Tibial artery (tissue), 4 donors: ENCODE measurements around the gene TEAD4.

Experiments used
- DNase-seq, 2 donors: peaks; one replicate each; pipeline ENCODE4 v3.0.0-alpha.2; 2019
- H3K27ac ChIP-seq, 2 donors: fragments of 200-600 bp; sonication (generic) in 1 of 2; 1 replicate in 1 of 2; 2 replicates in 1 of 2; pipeline ENCODE4 v1.5.1; 2018 to 2019; ENCODE audit warnings: mild to moderate bottlenecking in 1 of 2
- H3K27me3 ChIP-seq, 2 donors: fragments of 200-600 bp; sonication (generic) in 1 of 2; one replicate each; pipeline versions ENCODE4 v1.5.1 to v1.6.0; 2016 to 2019
- H3K36me3 ChIP-seq, 3 donors: fragments of 200-600 bp; sonication (generic) in 2 of 3; one replicate each; pipeline ENCODE4 v1.5.1; 2016 to 2019; ENCODE audit warnings: mild to moderate bottlenecking in 2 of 3
- H3K4me1 ChIP-seq, 4 donors: fragments of 200-600 bp; sonication (generic) in 2 of 4; 1 replicate in 3 of 4; 2 replicates in 1 of 4; pipeline ENCODE4 v1.5.1; 2016 to 2019
- H3K4me3 ChIP-seq, 2 donors: fragments of 200-600 bp; sonication (generic) in 1 of 2; 1 replicate in 1 of 2; 2 replicates in 1 of 2; pipeline ENCODE4 v1.5.1; 2018 to 2019; ENCODE audit warnings: mild to moderate bottlenecking in 2 of 2
- H3K9me3 ChIP-seq, 3 donors: fragments of 200-600 bp; sonication (generic) in 1 of 3; one replicate each; pipeline ENCODE4 v1.5.1; 2016 to 2019
- intact Hi-C: fragments of 100-400 bp; cut with DNase I; formaldehyde crosslinking; loops from one replicate; pipeline ENCODE4 v1.15.0; 2023; ENCODE audit warnings: low total_unique reads
- TF ChIP-seq, protein P1 (sequence below), 2 experiments: fragments of 200-600 bp in 1 of 2; fragments of 450-650 bp in 1 of 2; IDR thresholded peaks; one replicate each; pipeline ENCODE4 v1.5.1; 2017 to 2019; ENCODE audit warnings: antibody characterized with exemption in 2 of 2, mild to moderate bottlenecking in 1 of 2, moderate library complexity in 1 of 2

Gene TEAD4

DNA sequence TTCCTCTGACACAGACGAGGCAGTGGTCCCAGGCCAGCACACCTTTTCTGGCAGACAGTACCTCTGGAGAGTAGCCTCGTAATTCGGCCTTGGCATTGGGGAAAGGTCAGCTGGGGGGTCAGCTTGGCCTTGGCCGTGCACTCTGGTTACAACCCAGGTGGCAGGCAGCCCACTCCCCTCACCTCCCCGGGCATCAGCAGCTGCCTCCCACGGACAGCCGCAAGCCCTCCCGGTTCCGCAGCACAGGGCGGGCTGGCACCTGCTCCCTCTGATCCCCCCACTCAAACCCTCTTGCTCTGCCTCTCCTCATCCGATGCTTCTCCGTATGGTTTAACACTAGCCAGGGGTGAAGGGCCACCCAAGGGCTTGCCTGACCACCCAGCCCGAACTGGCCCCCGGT is 50.6 kb downstream of the TEAD4 start:
- TF ChIP-seq, protein P1, sequence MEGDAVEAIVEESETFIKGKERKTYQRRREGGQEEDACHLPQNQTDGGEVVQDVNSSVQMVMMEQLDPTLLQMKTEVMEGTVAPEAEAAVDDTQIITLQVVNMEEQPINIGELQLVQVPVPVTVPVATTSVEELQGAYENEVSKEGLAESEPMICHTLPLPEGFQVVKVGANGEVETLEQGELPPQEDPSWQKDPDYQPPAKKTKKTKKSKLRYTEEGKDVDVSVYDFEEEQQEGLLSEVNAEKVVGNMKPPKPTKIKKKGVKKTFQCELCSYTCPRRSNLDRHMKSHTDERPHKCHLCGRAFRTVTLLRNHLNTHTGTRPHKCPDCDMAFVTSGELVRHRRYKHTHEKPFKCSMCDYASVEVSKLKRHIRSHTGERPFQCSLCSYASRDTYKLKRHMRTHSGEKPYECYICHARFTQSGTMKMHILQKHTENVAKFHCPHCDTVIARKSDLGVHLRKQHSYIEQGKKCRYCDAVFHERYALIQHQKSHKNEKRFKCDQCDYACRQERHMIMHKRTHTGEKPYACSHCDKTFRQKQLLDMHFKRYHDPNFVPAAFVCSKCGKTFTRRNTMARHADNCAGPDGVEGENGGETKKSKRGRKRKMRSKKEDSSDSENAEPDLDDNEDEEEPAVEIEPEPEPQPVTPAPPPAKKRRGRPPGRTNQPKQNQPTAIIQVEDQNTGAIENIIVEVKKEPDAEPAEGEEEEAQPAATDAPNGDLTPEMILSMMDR (IDR thresholded peaks at IDR 0.05), result no peak
- no peaks in the 10 kb centered on the region for H3K4me1 ChIP-seq
- H3K27ac ChIP-seq, result no peak overlapping the region
- H3K4me3 ChIP-seq, result no peak overlapping the region
- H3K27me3 ChIP-seq, result no peaks in the 10 kb centered on the region
- H3K36me3 ChIP-seq, result peaks cover 0 to 47% (median 0%) of the 10 kb centered on the region in 3 donors
- DNase-seq, result no peak
- intact Hi-C loops, result no loop called here
- H3K9me3 ChIP-seq, result no peaks in the 10 kb centered on the region

DNA sequence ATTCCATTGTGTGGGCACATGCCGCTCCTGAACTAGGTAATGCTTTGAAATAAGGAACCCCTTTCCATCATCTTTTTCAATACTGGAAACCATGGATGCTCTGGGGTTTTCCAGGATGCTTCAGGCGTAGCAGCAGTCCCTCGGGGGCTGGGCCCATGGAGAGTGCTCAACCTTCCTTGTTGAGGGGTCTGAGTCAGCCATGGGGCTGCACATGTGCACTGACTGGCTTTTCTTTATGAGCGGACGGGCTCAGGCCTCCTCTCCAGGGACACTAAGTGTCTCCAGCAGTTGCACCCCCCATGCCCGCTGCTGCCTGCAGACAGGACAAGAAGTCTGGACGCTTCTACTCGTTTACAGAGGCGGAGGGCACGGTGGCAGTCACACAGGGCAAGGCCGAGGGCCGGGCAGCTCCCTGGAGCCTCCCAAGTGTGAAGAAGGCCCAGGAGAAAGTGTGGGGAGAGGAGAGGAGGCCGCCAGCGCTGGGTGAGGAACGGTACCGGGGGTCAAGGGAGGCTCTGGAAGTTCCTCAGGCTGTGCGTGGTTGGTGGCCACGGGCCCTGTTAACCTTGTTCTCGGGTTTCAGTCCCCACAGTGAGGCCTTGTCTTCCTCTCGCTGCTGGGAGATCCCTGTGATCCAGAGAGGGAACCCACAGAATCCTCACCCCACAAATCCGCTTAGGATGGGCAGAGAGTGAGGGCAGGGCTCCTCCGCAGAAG is 51.2 kb downstream of the TEAD4 start:
- TF ChIP-seq, protein P1 (IDR thresholded peaks at IDR 0.05), result no peak
- Histone ChIP-seq H3K4me1 (no peaks in the 10 kb centered on the region), H3K36me3 (peaks cover 0 to 49% (median 0%) of the 10 kb centered on the region in 3 donors), H3K27ac (no peak overlapping the region), H3K9me3 (no peaks in the 10 kb centered on the region), H3K27me3 (no peaks in the 10 kb centered on the region), H3K4me3 (no peak overlapping the region)
- intact Hi-C loops, result no loop called here
- DNase-seq, result no peak

DNA sequence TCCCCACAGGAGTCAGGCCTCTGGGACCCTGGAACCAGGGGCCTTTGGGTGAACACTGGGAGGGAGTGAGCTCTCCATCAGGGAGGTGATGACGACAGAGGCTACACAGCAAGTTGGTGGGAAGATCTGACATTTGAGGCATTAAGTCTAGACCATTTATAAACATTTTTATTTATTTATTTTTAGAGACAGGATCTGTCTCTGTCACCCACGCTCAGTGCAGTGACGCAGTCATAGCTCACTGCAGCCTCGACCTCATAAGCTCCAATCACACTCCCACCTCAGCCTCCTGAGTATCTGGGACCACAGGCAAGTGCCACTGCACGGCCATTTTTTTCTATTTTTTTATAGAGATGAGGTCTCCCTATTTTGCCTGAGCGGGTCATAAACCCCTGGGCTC is 53.6 kb downstream of the TEAD4 start:
- Histone ChIP-seq H3K27ac (no peak overlapping the region), H3K4me1 (no peaks in the 10 kb centered on the region), H3K4me3 (no peak overlapping the region), H3K36me3 (peaks cover 0 to 59% (median 9%) of the 10 kb centered on the region in 3 donors), H3K27me3 (no peaks in the 10 kb centered on the region), H3K9me3 (no peaks in the 10 kb centered on the region)
- intact Hi-C loops, result no loop called here
- TF ChIP-seq, protein P1 (IDR thresholded peaks at IDR 0.05), result no peak
- DNase-seq, result no peak

DNA sequence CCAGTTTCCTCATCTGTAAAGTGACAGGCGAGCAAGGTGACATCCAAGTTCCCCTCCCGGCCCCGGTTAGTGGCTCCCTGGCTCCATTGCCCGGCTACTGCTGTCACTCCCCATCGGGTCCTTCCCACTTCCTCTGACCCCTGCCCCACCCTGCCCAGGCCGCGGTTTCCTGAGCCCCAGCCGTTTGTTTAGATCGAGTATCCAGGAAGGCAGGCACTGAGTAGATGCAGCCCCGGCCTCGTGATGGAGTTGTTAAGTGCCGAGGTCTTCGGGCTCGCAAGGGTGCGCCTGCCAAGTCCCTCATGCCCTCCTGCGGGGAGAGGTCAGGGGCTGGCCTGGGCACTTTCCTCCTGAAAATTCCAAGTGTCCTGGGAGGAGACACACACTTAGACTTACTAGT is 55.4 kb downstream of the TEAD4 start:
- H3K4me1 ChIP-seq, result no peaks in the 10 kb centered on the region
- no peak overlapping the region for H3K4me3 ChIP-seq
- no peaks in the 10 kb centered on the region for H3K27me3 ChIP-seq
- H3K27ac ChIP-seq, result no peak overlapping the region
- intact Hi-C loops, result no loop called here
- H3K9me3 ChIP-seq, result no peaks in the 10 kb centered on the region
- TF ChIP-seq, protein P1 (IDR thresholded peaks at IDR 0.05), result no peak
- no peak for DNase-seq
- peaks cover 0 to 70% (median 15%) of the 10 kb centered on the region in 3 donors for H3K36me3 ChIP-seq

DNA sequence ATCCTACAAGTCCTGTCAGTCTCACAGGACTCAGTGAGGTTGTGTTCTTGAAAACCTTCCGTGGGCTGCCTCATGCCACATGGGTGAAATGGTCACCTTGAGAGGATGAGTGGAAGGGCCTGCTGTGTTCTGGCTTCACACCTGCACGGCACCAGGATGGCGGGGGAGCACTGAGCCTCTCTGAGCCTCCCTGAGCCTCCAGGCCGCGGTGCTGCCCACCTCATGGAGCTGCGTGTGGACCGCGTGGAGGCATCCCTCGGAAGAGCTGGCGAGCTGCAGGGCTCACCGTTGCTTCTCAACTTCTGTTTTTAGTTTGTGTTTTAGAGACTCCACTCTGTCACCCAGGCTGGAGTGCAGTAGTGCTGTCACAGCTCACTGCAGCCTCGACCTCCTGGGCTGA is 56.2 kb downstream of the TEAD4 start:
- no peak overlapping the region for H3K4me3 ChIP-seq
- intact Hi-C loops, result no loop called here
- no peaks in the 10 kb centered on the region for H3K4me1 ChIP-seq
- H3K27me3 ChIP-seq, result no peaks in the 10 kb centered on the region
- no peaks in the 10 kb centered on the region for H3K9me3 ChIP-seq
- no peak for DNase-seq
- TF ChIP-seq, protein P1 (IDR thresholded peaks at IDR 0.05), result no peak
- no peak overlapping the region for H3K27ac ChIP-seq
- H3K36me3 ChIP-seq, result peaks cover 0 to 69% (median 17%) of the 10 kb centered on the region in 3 donors
